Bone marrow (tissue), 2 donors: ENCODE results near the gene RPL28.

ENCODE experiments used
- DNase-seq, 2 donors: peaks; one replicate each; lab custom pipeline; 2025; lab: John Stamatoyannopoulos, UW

The RPL28 gene

GRCh38 chr19:55385724-55386492 is at the start of gene RPL28:
Gene RPL28 (plus strand): TSS chr19:55385932. CDS start chr19:55386358, 426 bp downstream.
- peak; percentile 94 to 97 for DNase-seq

- no peak for DNase-seq
Measured at GRCh38 chr19:55336101-55336500, 49.6 kb upstream of the RPL28 start.

DNA sequence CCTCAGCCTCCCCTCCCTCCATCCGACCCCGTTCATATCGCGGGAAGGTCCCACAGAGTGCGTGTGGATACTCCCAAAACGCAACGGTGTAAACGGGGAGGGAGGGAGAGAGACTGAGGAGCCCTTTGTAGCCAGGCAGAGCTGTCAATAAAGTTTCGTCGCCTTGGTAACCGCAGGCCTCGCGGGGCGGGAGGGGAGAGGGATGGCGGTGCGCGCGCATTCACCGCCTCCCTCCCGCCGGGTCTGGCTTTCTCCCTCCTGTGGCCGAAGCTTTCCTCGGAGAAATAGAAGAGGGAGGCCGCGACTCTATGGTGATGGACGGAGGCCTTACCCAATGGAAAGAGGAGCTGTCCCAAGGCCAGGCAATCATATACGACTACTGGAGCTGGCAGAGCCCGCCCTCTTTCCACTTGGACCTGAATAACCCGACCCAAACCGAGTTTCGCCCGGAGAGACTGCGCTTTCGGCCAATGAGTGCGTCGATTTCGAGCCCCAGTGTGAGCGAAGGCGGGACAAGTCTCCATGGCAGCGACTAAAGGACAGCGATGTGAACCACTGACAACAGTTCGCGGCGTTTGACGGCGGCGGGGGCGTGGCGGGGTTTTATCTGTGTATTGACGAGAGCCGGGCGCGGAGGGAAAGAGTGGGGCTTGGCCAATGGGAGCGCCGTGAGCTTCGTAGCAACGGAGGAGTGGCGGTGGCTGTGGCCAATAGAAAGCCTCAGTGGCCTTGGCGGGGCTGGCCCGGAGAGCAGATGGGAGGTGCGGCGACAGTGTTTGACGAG is 46.4 kb upstream of the RPL28 start, which contains the start of gene KMT5C:
Gene KMT5C, plus strand, starts transcription at position 772 of the 784 bp plus-strand sequence. CDS start 2,061 bp downstream, outside the sequence.
- DNase-seq, result peak; percentile 97 to 99

- no peak for DNase-seq
Measured at GRCh38 chr19:55339889-55340783, 45.6 kb upstream of the RPL28 start.

- DNase-seq, result no peak
Measured at GRCh38 chr19:55340784-55341147, 45.0 kb upstream of the RPL28 start.

GRCh38 chr19:55341171-55341588 is 44.6 kb upstream of the RPL28 start:
- no peak for DNase-seq

DNA sequence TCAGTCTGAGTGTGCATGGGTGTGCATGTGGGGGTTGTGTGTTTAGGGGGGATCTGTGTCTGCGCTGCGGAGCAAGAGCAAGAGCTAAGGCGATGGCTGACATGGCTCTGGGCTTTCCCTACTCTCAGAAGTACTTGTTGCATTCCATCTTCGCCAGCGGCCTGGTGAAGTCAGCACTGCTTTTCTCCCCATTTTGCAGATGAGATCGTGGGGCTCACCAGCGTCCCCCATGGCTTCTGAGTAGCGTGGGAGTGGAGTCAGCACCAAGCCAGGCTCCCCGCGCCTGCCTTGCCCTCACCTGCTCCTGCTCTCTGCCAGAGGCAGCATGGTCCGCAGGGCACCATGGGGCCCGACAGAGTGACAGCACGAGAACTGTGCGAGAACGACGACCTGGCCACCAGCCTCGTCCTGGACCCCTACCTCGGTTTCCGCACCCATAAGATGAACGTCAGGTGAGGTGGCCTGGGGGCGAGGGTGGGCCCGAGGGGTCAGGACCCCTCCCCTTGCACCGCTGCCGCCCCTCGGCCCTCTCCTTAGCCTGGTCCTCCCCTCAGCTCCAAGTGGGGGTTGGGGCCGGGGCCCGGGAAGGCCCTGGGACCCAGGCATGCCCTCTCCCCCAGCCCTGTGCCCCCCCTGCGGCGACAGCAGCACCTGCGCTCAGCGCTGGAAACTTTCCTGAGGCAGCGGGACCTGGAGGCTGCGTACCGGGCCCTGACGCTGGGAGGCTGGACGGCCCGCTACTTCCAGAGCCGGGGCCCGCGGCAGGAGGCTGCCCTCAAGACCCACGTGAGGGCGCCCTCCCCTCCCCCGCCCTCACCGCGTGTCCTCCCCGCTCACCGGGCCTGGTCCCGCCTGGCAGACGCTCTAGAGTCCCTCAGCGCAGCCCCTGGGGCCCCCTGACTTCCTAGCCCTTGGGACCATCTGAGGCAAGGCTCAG is 43.9 kb upstream of the RPL28 start:
- DNase-seq, result no peak

GRCh38 chr19:55344444-55344843 is 41.3 kb upstream of the RPL28 start:
- no peak for DNase-seq

DNA sequence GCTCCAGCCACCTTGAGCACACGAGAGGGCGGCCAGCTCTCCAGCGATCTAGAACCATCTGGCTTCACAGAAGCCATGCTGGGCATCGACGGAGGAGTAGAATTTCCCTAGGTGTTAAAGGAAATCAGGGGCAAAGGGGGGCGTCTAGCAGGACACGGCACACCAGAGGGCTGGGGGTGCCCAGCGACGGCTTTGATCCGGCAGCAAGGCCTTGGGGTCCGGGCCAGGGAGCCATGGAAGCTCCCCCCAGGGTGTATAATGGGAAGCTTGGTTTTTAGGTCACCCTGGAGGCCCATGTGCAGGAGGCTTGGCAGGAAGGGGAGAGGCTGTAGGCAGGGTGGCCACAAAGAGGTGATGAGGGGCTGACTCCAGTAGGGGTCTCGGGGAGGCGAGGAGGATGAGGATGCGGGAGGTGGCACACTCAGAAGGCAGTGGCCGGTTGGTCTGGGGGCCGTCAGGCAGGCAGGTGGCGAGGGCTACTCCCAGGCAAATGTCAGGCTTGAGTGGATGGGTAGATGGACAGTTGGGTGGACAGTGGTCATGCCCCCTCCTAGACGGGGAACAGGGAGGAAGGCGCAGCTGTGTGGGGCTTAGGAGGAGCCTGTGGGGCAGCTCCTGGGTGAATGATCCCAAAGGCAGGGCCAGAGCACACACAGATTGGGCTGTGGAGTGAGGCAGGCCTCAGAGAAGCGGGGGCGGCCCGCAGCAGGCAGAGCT is 40.5 kb upstream of the RPL28 start:
- DNase-seq, result no peak

DNA sequence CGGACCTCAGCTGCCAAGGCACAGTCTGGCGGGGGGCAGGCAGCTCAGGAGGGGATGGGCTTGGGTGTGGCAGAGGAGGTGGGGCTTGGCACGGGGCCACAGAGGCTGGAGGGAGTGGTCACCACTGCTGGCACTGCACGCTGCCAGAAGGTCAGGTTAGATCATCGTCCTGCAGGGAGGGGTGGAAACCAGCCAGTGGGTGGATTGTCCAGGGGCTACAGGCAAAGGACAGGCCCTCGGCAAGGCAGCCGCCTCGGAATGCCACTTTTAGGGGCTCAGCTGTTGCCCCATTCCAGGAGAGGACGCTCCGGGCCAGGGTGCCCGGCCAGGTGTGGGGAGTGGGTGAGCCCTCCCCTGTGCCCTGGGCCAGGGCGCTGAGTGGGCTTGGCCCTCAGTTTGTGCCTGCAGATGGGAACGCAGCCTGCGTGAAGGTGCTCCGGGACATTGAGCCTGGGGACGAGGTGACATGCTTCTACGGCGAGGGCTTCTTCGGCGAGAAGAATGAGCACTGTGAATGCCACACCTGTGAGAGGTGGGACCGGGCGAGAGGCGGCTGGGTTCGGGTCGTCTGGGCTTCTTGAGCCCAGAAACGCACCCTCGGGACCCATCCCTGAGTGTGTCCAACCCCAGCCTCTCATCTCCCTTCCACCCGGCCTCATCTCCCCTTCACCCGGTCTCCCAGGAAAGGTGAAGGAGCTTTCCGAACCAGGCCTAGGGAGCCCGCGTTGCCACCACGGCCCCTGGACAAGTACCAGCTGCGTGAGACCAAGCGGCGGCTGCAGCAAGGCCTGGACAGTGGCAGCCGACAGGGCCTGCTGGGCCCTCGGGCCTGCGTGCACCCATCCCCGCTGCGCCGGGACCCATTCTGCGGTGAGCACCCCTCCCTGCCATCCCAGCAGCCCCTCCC is 39.7 kb upstream of the RPL28 start:
- DNase-seq, result no peak

- no peak for DNase-seq
Measured at GRCh38 chr19:55346725-55347441, 38.8 kb upstream of the RPL28 start.

- DNase-seq, result no peak
Measured at GRCh38 chr19:55347442-55348009, 38.2 kb upstream of the RPL28 start.

DNA sequence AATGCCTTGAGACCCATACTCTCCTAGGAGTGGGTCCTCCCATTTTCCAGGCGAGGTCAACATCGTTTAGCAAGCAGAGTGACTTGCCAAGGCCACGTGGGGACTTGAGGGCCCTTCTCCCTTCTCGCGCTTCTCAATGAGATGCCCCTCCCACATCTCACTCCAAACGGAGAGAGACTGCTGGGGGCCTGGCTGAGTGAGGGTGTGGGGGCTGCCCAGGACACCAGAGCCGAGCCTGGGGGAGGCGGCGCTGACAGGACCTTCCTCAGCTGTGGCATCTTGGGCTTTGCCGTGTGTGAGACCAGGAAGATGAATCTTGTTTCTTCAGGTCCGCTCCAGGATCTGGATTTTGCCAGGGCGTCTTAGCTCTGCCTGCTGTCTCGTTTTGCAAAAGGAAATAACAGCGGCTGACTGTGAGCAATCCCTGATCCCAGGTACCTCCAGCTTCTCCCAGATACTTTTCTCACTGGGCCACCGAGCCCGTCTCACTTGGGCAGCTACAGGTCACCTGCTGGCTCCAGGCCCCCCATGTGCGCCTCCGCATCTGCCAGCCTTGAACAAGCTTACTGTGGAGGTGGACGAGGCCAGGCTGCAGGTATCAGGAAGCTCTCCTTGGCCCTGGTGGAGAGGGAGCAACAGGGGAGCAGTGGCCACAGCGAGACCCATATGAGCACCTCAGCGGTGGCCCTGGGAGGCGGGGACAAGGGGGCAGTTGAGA is 37.3 kb upstream of the RPL28 start:
- DNase-seq, result no peak

- DNase-seq, result no peak
Measured at GRCh38 chr19:55350620-55351315, 35.0 kb upstream of the RPL28 start.

DNA sequence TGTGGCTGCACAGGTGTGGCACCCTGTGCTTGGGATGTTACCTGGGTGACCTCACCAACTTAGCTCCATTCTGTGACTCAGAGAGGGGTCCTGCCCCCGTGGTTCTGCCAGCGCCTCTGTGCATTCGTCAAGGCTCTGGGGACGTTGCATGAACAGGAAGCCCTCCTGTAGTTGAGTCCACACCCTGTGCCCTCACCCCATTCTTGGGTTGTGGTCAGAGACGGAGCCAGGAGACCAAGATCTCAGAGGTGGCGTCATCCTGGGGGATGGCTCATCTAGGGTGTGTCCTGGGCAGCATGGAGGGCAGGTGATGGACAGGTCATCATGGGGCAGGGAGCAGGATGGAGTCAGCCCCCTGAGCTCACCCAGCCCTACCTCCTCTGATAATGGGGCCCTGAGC is 33.7 kb upstream of the RPL28 start:
- DNase-seq, result no peak

DNA sequence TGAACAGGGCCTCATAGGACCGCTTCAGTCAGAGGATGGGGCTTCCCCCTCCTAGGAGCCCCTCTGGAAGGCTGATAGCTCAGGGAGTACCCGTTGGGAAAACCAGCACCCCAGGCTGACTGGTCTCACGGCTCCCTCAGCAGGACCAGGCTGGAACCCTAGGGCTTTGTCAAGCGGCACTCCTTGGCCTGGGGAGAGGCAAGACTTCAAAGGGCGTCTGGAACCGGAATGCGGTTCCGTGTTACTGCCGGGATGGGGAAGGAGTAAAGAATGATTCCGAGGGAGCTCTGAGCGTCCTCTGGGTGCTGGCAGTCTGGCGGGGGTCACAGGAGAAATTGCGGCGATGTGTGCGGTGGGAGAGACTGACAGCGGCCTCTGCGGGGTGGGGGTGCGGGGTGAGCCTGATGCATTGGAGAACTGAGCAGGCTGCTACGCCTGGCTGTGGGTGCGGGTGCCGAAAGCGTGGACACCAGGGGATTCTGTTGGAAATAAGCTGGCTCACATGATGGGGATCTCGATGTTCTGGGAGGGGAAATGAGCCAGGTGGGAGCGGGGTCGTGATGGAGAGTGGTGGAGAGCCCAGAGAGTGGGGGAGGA is 33.1 kb upstream of the RPL28 start:
- DNase-seq, result no peak
